Vagina (tissue), 2 donors: ENCODE measurements around the gene CKAP5. TPM values are rescaled to one million over a fixed set of nuclear protein-coding genes. Genes with fewer than 3 reads are reported as not detected.

ENCODE experiments used
- DNase-seq, 2 donors: peaks; one replicate each; pipeline ENCODE4 v3.0.0-alpha.2; 2017; ENCODE audit errors: extremely low spot score in 2 of 2
- H3K27ac ChIP-seq: fragments of 200-600 bp; sonication (generic); one replicate; pipeline ENCODE4 v1.5.1; 2019
- H3K27me3 ChIP-seq: fragments of 200-600 bp; sonication (generic); one replicate; pipeline ENCODE4 v1.5.1; 2019
- H3K36me3 ChIP-seq, 2 donors: fragments of 200-600 bp; sonication (generic); one replicate each; pipeline ENCODE4 v1.5.1; 2017 to 2019
- H3K4me1 ChIP-seq: fragments of 200-600 bp; sonication (generic); one replicate; pipeline ENCODE4 v1.5.1; 2019
- H3K4me3 ChIP-seq, 2 donors: fragments of 200-600 bp; sonication (generic); 1 replicate in 1 of 2; 2 replicates in 1 of 2; pipeline ENCODE4 v1.5.1; 2016 to 2019
- H3K9me3 ChIP-seq: fragments of 200-600 bp; sonication (generic); one replicate; pipeline ENCODE4 v1.5.1; 2019
- POLR2A ChIP-seq, 2 donors: fragments of 450-650 bp; IDR thresholded peaks; one replicate each; pipeline ENCODE4 v1.6.1; 2017; ENCODE audit warnings: antibody characterized with exemption in 2 of 2, mild to moderate bottlenecking in 2 of 2, moderate library complexity in 2 of 2
- POLR2AphosphoS5 ChIP-seq, 2 donors: sonication (generic); formaldehyde crosslinking; IDR thresholded peaks; one replicate each; pipeline ENCODE4 v1.9.0; 2017; ENCODE audit warnings: antibody characterized with exemption in 2 of 2, mild to moderate bottlenecking in 2 of 2, low read depth in 1 of 2; ENCODE audit not compliant: insufficient read depth in 1 of 2
- intact Hi-C: fragments of 100-400 bp; cut with DNase I; formaldehyde crosslinking; loops from one replicate; pipeline ENCODE4 v1.15.1; 2023
- total RNA-seq: library from RNA; depleted of rRNA; stranded (reverse); fragments of >200 nt; gene quantifications from one replicate; pipeline ENCODE4 v1.2.3, GENCODE V29; 2016
- TF ChIP-seq, protein P1 (sequence below), 3 experiments: fragments of 450-650 bp in 2 of 3; fragments of 200-600 bp in 1 of 3; sonication (generic) in 1 of 3; IDR thresholded peaks; one replicate each; pipeline ENCODE4 v1.5.1; 2017 to 2019; ENCODE audit warnings: antibody characterized with exemption in 3 of 3, mild to moderate bottlenecking in 2 of 3, moderate library complexity in 2 of 3

Gene CKAP5
- total RNA-seq, 1 donor from 2014 or later: 32.9 TPM

DNA sequence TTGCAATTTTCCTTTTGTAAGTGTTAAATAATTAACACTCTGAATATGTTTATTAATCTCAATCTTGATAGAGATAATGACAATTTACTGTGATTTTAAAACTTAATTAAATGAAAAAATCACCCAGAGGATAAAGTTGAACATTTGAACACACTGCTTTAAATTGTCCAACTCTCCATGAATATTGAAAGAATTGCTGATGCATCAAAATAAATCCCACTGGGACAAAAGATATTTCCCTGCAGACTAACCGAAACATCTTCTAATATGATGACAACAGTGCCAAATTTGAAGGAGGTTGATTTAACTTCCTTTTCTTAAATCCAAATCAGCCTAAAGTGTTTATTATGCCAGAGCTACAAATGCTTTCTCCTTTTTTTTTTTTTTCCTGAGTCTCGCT lies 79.4 kb downstream of the CKAP5 start:
- no peak overlapping the region for H3K4me3 ChIP-seq
- intact Hi-C loops: no loop called here
- H3K36me3 ChIP-seq: peaks cover 3 to 59% of the 10 kb centered on the region in 2 donors
- no peaks in the 10 kb centered on the region for H3K4me1 ChIP-seq
- no peak overlapping the region for H3K27ac ChIP-seq
- DNase-seq: no peak
- TF ChIP-seq POLR2AphosphoS5 (IDR thresholded peaks at IDR 0.05; ENCODE audit: insufficient read depth in 1 of 2, low read depth in 1 of 2) (no peak), POLR2A (IDR thresholded peaks at IDR 0.05) (no peak)
- TF ChIP-seq, protein P1, sequence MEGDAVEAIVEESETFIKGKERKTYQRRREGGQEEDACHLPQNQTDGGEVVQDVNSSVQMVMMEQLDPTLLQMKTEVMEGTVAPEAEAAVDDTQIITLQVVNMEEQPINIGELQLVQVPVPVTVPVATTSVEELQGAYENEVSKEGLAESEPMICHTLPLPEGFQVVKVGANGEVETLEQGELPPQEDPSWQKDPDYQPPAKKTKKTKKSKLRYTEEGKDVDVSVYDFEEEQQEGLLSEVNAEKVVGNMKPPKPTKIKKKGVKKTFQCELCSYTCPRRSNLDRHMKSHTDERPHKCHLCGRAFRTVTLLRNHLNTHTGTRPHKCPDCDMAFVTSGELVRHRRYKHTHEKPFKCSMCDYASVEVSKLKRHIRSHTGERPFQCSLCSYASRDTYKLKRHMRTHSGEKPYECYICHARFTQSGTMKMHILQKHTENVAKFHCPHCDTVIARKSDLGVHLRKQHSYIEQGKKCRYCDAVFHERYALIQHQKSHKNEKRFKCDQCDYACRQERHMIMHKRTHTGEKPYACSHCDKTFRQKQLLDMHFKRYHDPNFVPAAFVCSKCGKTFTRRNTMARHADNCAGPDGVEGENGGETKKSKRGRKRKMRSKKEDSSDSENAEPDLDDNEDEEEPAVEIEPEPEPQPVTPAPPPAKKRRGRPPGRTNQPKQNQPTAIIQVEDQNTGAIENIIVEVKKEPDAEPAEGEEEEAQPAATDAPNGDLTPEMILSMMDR (IDR thresholded peaks at IDR 0.05): no peak
- no peaks in the 10 kb centered on the region for H3K27me3 ChIP-seq
- H3K9me3 ChIP-seq: no peaks in the 10 kb centered on the region

DNA sequence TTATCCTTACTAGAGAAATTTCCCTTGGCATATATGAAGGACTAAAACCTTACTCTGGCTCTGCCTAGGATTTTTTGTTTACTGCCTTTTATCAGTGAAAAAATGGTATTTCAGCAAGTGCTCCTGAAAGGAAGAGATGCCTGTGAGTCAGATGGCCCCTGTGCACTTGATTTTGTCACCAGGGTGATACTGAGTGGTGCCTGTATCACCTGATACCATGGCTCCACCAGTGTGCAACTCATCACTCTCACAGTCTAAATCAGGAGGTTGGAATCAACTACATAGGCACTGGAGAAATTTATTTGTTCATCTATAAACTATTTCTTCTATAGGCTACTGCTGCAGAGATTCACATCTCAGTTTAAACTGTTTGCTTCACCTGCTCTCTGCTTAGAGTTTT lies 83.8 kb downstream of the CKAP5 start:
- no peak for DNase-seq
- no peaks in the 10 kb centered on the region for H3K9me3 ChIP-seq
- H3K4me3 ChIP-seq: no peak overlapping the region
- no peak for TF ChIP-seq POLR2A (IDR thresholded peaks at IDR 0.05)
- TF ChIP-seq, protein P1 (IDR thresholded peaks at IDR 0.05): no peak
- no peak for TF ChIP-seq POLR2AphosphoS5 (IDR thresholded peaks at IDR 0.05; ENCODE audit: insufficient read depth in 1 of 2, low read depth in 1 of 2)
- intact Hi-C loops: no loop called here
- no peak overlapping the region for H3K27ac ChIP-seq
- H3K27me3 ChIP-seq: no peaks in the 10 kb centered on the region
- H3K36me3 ChIP-seq: peaks cover 3 to 58% of the 10 kb centered on the region in 2 donors
- H3K4me1 ChIP-seq: no peaks in the 10 kb centered on the region

DNA sequence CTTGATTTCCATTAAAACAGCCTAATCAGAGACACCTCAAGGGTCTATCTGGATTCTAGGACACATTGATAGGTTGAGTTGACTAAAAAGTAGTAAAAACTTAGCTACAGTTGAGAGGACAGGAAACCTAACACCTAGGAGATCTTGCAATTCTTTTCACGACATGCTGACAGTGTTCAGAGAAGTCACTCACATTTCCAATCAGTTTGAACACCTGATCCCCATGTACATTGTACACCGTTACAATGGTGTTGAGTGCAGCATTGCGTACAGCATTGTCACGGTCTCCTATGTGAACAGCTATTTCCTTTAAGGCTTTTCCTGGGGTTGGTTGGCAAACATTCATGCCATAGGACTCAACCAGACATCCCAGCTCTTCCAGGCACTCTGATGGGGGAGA lies 84.3 kb downstream of the CKAP5 start:
- TF ChIP-seq POLR2A (IDR thresholded peaks at IDR 0.05): no peak
- TF ChIP-seq, protein P1 (IDR thresholded peaks at IDR 0.05): no peak
- no peak for TF ChIP-seq POLR2AphosphoS5 (IDR thresholded peaks at IDR 0.05; ENCODE audit: insufficient read depth in 1 of 2, low read depth in 1 of 2)
- Histone ChIP-seq H3K36me3 (peaks cover 3 to 58% of the 10 kb centered on the region in 2 donors), H3K27ac (no peak overlapping the region), H3K9me3 (no peaks in the 10 kb centered on the region), H3K27me3 (no peaks in the 10 kb centered on the region), H3K4me3 (no peak overlapping the region), H3K4me1 (no peaks in the 10 kb centered on the region)
- no peak for DNase-seq
- intact Hi-C loops: no loop called here

DNA sequence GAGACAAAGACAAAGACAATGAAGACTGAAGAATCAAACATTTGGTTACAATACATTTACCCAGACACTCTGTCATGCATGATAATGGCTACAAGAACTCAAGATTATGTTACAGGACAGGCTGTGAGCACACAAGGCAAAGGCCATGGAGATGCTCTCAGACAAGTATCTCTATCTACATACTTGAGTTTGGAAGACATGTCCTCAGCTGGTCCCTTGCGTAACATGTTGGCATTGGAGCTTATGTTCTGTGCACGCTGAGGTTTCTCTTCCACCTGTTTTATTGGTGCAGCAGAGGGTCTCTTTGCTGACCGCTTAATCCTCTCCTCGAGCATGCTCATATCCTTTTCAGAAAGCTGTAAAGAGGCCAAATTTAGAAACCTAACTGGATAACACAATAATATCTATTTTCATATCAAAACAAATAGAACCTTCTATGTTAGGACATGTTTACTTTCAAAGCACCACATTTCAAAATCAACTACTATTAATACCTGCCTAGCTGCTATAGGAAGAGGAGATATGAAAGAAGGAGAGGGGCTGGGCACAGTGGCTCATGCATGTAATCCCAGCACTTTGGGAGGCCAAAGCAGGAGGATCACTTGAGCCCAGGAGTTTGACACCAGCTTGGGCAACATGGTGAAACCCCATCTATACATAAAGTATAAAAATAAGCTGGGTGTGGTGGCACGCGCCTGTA lies 85.5 kb downstream of the CKAP5 start:
- Histone ChIP-seq H3K4me3 (no peak overlapping the region), H3K27ac (no peak overlapping the region), H3K36me3 (peaks cover 3 to 58% of the 10 kb centered on the region in 2 donors), H3K9me3 (no peaks in the 10 kb centered on the region), H3K4me1 (no peaks in the 10 kb centered on the region), H3K27me3 (no peaks in the 10 kb centered on the region)
- intact Hi-C loops: no loop called here
- TF ChIP-seq POLR2A (IDR thresholded peaks at IDR 0.05) (no peak), POLR2AphosphoS5 (IDR thresholded peaks at IDR 0.05; ENCODE audit: insufficient read depth in 1 of 2, low read depth in 1 of 2) (no peak)
- TF ChIP-seq, protein P1 (IDR thresholded peaks at IDR 0.05): no peak
- DNase-seq: no peak

DNA sequence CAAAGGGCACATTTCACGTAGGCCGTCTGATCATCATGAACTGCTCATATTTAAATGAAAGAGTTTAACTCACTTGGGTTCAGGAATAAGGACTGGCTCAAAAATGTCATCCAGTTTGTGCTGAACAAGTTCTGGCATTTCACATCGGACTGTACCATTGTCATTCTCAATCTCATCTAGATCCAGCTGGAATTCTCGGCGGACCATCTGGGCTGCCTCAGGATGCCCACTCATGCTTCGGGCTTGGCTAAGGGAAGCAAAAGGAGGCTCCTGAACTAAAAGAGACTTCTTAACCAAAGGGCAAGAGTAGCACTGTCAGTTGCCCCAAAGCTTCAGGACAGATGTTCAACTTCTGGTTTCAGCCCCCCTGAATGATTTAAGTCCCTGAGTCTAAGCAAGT lies 86.9 kb downstream of the CKAP5 start:
- Histone ChIP-seq H3K36me3 (peaks cover 3 to 69% of the 10 kb centered on the region in 2 donors), H3K4me1 (no peaks in the 10 kb centered on the region), H3K9me3 (no peaks in the 10 kb centered on the region), H3K27me3 (no peaks in the 10 kb centered on the region), H3K27ac (no peak overlapping the region), H3K4me3 (no peak overlapping the region)
- TF ChIP-seq POLR2A (IDR thresholded peaks at IDR 0.05): no peak
- TF ChIP-seq, protein P1 (IDR thresholded peaks at IDR 0.05): no peak
- DNase-seq: no peak
- intact Hi-C loops: loop anchor here (5.0 kb wide), 1 partner anchor 1367 kb away; no protein-coding TSS in a partner anchor
